ENCODE data around the gene LACTBL1. TPM values are rescaled to one million over a fixed set of nuclear protein-coding genes. Genes with fewer than 3 reads are reported as not detected.

Gene LACTBL1
- total RNA-seq, 1 experiment from 2014 or later, result not detected

- Histone ChIP-seq H3T11ph (ENCODE audit: low read length) (no peak overlapping the region), H2BK15ac (ENCODE audit: low read depth, low read length) (no peak overlapping the region), H3K14ac (ENCODE audit: insufficient read depth, low read length) (no peak overlapping the region), H3K4ac (ENCODE audit: low read depth, low read length) (no peak overlapping the region), H3K18ac (ENCODE audit: insufficient read length, low read depth, low read length) (no peak overlapping the region), H3K23ac (ENCODE audit: insufficient read length, low read depth, low read length) (no peak overlapping the region), H3K9ac (ENCODE audit: extremely low read depth, insufficient read length, low read length) (no peak overlapping the region), H2BK5ac (ENCODE audit: insufficient read length, low read length) (no peak overlapping the region), H3K79me1 (ENCODE audit: insufficient read depth, low read depth, low read length, poor library complexity, severe bottlenecking) (no peaks in the 10 kb centered on the region), H3K56ac (ENCODE audit: insufficient read length, low read depth, low read length) (no peak overlapping the region), H3K9me3 (ENCODE audit: control insufficient read depth, low read depth, low read length) (no peaks in the 10 kb centered on the region), H4K20me1 (ENCODE audit: control insufficient read depth, insufficient read depth, insufficient read length) (no peaks in the 10 kb centered on the region), H3K4me2 (ENCODE audit: insufficient read depth, insufficient read length, low read length) (no peak overlapping the region), H2AFZ (ENCODE audit: low read length) (no peak overlapping the region), H4K91ac (ENCODE audit: insufficient read length, low read depth, low read length) (no peak overlapping the region), H3K4me1 (ENCODE audit: insufficient read depth, low read length) (no peaks in the 10 kb centered on the region), H3K23me2 (ENCODE audit: insufficient read length, low read depth, low read length, poor library complexity, severe bottlenecking) (no peaks in the 10 kb centered on the region), H3K27ac (ENCODE audit: insufficient read length, low read depth, low read length) (no peak overlapping the region), H4K5ac (ENCODE audit: insufficient read length, low read depth, low read length) (no peak overlapping the region), H2BK20ac (ENCODE audit: low read depth, low read length, poor library complexity, severe bottlenecking) (no peak overlapping the region), H2BK120ac (ENCODE audit: low read depth, low read length, poor library complexity, severe bottlenecking) (no peak overlapping the region), H3K79me2 (ENCODE audit: insufficient read depth, low read length) (no peaks in the 10 kb centered on the region), H2AK5ac (ENCODE audit: insufficient read length, low read length) (no peak overlapping the region), H3K27me3 (ENCODE audit: insufficient read depth, low read length) (no peaks in the 10 kb centered on the region; the same call in 1 of the 2 replicates), H2BK12ac (ENCODE audit: insufficient read length, low read depth, low read length) (no peak overlapping the region), H4K8ac (replicated peaks; ENCODE audit: insufficient read length, low read depth, low read length) (no peak overlapping the region)
- WGBS (ENCODE audit: extremely low coverage, insufficient read length, low lambda C conversion rate), result no CpG with 5 or more reads among the region's 3 CpGs
- Mint-ChIP-seq H3K36me3 (ENCODE audit: insufficient read depth in 1 of 3, low read depth in 3 of 3) (no peaks in the 10 kb centered on the region), H3K27me3 (ENCODE audit: low read depth) (peaks cover 6% of the 10 kb centered on the region), H3K4me1 (no peaks in the 10 kb centered on the region), H3K9me3 (peaks cover 0 to 3% of the 10 kb centered on the region in 2 experiments; a peak in 2 of 5 replicates), H3K4me3 (no peak overlapping the region), H3K27ac (no peak overlapping the region)
- TF ChIP-seq, protein P1, sequence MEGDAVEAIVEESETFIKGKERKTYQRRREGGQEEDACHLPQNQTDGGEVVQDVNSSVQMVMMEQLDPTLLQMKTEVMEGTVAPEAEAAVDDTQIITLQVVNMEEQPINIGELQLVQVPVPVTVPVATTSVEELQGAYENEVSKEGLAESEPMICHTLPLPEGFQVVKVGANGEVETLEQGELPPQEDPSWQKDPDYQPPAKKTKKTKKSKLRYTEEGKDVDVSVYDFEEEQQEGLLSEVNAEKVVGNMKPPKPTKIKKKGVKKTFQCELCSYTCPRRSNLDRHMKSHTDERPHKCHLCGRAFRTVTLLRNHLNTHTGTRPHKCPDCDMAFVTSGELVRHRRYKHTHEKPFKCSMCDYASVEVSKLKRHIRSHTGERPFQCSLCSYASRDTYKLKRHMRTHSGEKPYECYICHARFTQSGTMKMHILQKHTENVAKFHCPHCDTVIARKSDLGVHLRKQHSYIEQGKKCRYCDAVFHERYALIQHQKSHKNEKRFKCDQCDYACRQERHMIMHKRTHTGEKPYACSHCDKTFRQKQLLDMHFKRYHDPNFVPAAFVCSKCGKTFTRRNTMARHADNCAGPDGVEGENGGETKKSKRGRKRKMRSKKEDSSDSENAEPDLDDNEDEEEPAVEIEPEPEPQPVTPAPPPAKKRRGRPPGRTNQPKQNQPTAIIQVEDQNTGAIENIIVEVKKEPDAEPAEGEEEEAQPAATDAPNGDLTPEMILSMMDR (conservative IDR thresholded peaks at IDR 0.05), result no peak
- no peak for DNase-seq
These were observed 20.9 kb downstream of the LACTBL1 start for GRCh38 chr1:22951796-22952195.
